Brain microvascular endothelial cell (primary cell): Measurements from ENCODE around the gene GRIK5.

Source experiments
- DNase-seq: peaks from one replicate; pipeline ENCODE4 v3.0.0-alpha.2; 2020
- H3K27ac ChIP-seq: fragments of 250-450 bp; sonication (Bioruptor Pico); 2 replicates; pipeline ENCODE4 v1.5.1; 2020; ENCODE audit warnings: mild to moderate bottlenecking, moderate library complexity
- H3K27me3 ChIP-seq: fragments of 250-450 bp; sonication (Bioruptor Pico); replicated peaks from 2 replicates; pipeline ENCODE4 v1.5.1; 2020; ENCODE audit warnings: mild to moderate bottlenecking
- H3K36me3 ChIP-seq: fragments of 250-450 bp; sonication (Bioruptor Pico); replicated peaks from 2 replicates; pipeline ENCODE4 v1.5.1; 2020; ENCODE audit warnings: mild to moderate bottlenecking
- H3K4me3 ChIP-seq: 2 replicates; pipeline ENCODE4 v1.5.1; 2011; ENCODE audit warnings: low read depth, mild to moderate bottlenecking, control low read depth, low read length, moderate library complexity
- CTCF ChIP-seq: IDR thresholded peaks from 2 replicates; pipeline ENCODE4 v1.5.1; 2011; ENCODE audit warnings: low read depth, mild to moderate bottlenecking, moderate library complexity, low read length, control low read depth, inconsistent platforms; ENCODE audit errors: missing control alignments
- in situ Hi-C: cut with HindIII; loops from 2 replicates; pipeline ENCODE4 v1.10.0; 2017; ENCODE audit warnings: low sequenced_read_pairs, low pct_ligation_motif_present

Gene GRIK5

GRCh38 chr19:42065051-42065450, 5.0 kb downstream of the GRIK5 start:
- H3K4me3 ChIP-seq: no peak overlapping the region
- in situ Hi-C loops: no loop called here
- peaks cover 27% of the 10 kb centered on the region for H3K27me3 ChIP-seq
- no peak for TF ChIP-seq CTCF
- no peaks in the 10 kb centered on the region for H3K36me3 ChIP-seq
- DNase-seq: no peak
- H3K27ac ChIP-seq: no peak overlapping the region

- in situ Hi-C loops: no loop called here
- no peak overlapping the region for H3K4me3 ChIP-seq
- no peak overlapping the region for H3K27ac ChIP-seq
- no peak for TF ChIP-seq CTCF
- no peaks in the 10 kb centered on the region for H3K36me3 ChIP-seq
- H3K27me3 ChIP-seq: peaks cover 22% of the 10 kb centered on the region
- DNase-seq: no peak
These were observed 5.6 kb downstream of the GRIK5 start for GRCh38 chr19:42064432-42064831.

- Histone ChIP-seq H3K27ac (no peak overlapping the region), H3K27me3 (peaks cover 8% of the 10 kb centered on the region), H3K4me3 (no peak overlapping the region), H3K36me3 (no peaks in the 10 kb centered on the region)
- no peak for TF ChIP-seq CTCF
- DNase-seq: no peak
- in situ Hi-C loops: no loop called here
These were observed 7.6 kb downstream of the GRIK5 start for GRCh38 chr19:42062381-42062780.

- no peak for DNase-seq
- H3K36me3 ChIP-seq: no peaks in the 10 kb centered on the region
- no peak for TF ChIP-seq CTCF
- in situ Hi-C loops: no loop called here
- no peak overlapping the region for H3K27ac ChIP-seq
- no peak overlapping the region for H3K4me3 ChIP-seq
- no peaks in the 10 kb centered on the region for H3K27me3 ChIP-seq
These were observed 9.9 kb downstream of the GRIK5 start for GRCh38 chr19:42060117-42060516.

GRCh38 chr19:42059196-42059595, 10.8 kb downstream of the GRIK5 start:
- TF ChIP-seq CTCF: no peak
- Histone ChIP-seq H3K4me3 (no peak overlapping the region), H3K27me3 (no peaks in the 10 kb centered on the region), H3K27ac (no peak overlapping the region), H3K36me3 (no peaks in the 10 kb centered on the region)
- in situ Hi-C loops: no loop called here
- no peak for DNase-seq

- no peak for TF ChIP-seq CTCF
- H3K27ac ChIP-seq: no peak overlapping the region
- H3K27me3 ChIP-seq: no peaks in the 10 kb centered on the region
- no peak for DNase-seq
- in situ Hi-C loops: no loop called here
- no peak overlapping the region for H3K4me3 ChIP-seq
- no peaks in the 10 kb centered on the region for H3K36me3 ChIP-seq
These were observed 12.2 kb downstream of the GRIK5 start for GRCh38 chr19:42057846-42058245.
